ENCODE results near the gene STC2.

- TF ChIP-seq CTCF (IDR thresholded peaks at IDR 0.05), result no peak
- TF ChIP-seq POLR2A (IDR thresholded peaks at IDR 0.05), result no peak
These were observed 15.4 kb downstream of the STC2 start for GRCh38 chr5:173312821-173313220.
